ENCODE measurements around the gene GGT5. TPM values are rescaled to one million over a fixed set of nuclear protein-coding genes. Genes with fewer than 3 reads are reported as not detected.
"Not testable (repeated sequence)": the region's sequence is repeated elsewhere in the genome, so short reads cannot be mapped to it uniquely, and the experiment has no call there.

GGT5 gene
- 10 to 100 TPM; 26.3 to 38.9 (median 34.7) TPM for total RNA-seq

DNA sequence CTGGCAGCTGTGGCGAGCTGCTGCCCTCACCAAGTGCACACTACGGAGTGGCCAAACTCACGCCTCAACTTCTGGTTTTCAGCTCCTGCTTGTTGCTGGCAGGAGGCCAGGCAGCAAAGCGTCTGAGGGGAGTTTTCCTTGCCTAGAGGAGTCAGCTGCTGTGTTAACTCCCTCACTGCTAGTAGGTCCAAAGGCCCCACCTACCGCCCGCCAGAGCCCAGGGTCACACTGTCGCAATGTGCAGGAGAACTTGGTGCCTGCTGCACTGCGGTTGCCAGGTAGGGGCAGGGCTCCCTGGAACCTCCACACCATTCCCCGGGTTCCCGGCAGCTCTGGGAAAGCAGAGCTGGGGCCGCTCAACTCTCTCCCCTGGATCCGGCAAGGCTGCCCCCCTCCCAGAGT is at the start of gene GGT5:
Gene GGT5, minus strand, starts transcription at position 53 of the 402 bp plus-strand sequence. CDS start 357 bp downstream, outside the sequence.
- WGBS, 2 donors (ENCODE audit: low coverage in 1 of 2), result no CpG with 5 or more reads among the region's 12 CpGs
- not testable (repeated sequence) for H3K27me3 ChIP-seq, ATAC-seq, H3K9me3 ChIP-seq, H3K36me3 ChIP-seq
- peak; percentile 8 for TF ChIP-seq POLR2AphosphoS5 (IDR thresholded peaks at IDR 0.05)
- peak in 1 of 2 donors; percentile 19 for TF ChIP-seq POLR2A (IDR thresholded peaks at IDR 0.05)
- Histone ChIP-seq H3K4me3 (peak within 1 kb of the TSS in 1 of 2 donors; percentile 46), H3K4me1 (peaks cover 0 to 50% (median 23%) of the 10 kb centered on the region in 3 donors), H3K27ac (peak within 1 kb of the TSS; percentile 40 to 87 (median 80))

- ATAC-seq, H3K36me3 ChIP-seq, H3K4me3 ChIP-seq, H3K27me3 ChIP-seq, H3K9me3 ChIP-seq: not testable (repeated sequence)
- peaks cover 26 to 81% (median 28%) of the 10 kb centered on the region in 3 donors for H3K4me1 ChIP-seq
- peak overlapping the region; percentile 76 to 89 (median 85) for H3K27ac ChIP-seq
- WGBS, 2 donors (ENCODE audit: low coverage in 1 of 2), result no CpG with 5 or more reads among the region's 3 CpGs
Measured at GRCh38 chr22:24292202-24292830, 47.4 kb upstream of the GGT5 start.

DNA sequence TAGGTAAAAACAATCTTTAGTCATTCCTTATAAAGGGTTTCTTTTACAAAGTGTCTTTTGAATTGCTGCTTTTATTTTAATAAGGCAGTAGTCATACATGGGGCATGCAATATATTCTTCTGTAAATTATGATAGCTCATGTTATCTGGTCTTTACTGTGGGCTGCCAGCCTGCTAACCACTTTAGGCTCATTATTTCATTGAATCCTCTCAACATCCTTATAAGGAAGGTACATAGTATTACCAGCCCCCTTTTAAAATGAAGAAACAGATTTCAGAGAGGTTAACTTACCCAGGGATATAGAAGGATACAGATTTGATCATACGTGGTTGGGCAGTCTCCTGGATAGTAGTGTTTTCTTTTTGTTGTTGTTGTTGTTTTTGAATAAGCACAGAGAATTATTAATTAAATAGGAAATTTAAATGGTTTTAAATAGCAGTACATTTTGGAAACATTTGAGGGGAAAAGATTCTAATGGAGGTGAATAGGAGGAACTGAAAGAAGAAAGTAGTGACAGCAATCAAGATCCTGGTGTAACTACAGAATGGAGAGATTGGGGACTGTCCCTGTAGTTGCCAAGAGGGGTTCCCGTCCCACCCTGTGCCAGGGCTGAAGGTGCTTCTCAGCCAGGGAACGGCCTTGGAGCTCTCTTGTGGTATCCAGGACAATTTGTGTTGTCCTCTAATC is 46.8 kb upstream of the GGT5 start:
- no peak for TF ChIP-seq POLR2AphosphoS5 (IDR thresholded peaks at IDR 0.05)
- TF ChIP-seq CTCF (IDR thresholded peaks at IDR 0.05), result no peak
- no peak for TF ChIP-seq EP300 (IDR thresholded peaks at IDR 0.05)
- no peak for TF ChIP-seq POLR2A (IDR thresholded peaks at IDR 0.05)
- Histone ChIP-seq H3K4me1 (peaks cover 27 to 87% (median 28%) of the 10 kb centered on the region in 3 donors), H3K4me3 (no peak overlapping the region), H3K36me3 (no peaks in the 10 kb centered on the region), H3K9me3 (no peaks in the 10 kb centered on the region), H3K27ac (peak overlapping the region; percentile 76 to 89 (median 85)), H3K27me3 (no peaks in the 10 kb centered on the region)
- WGBS, 2 donors (ENCODE audit: low coverage in 1 of 2), result 61 to 73% methylated on average over 2 to 3 of the region's 3 CpGs
- no peak for ATAC-seq

DNA sequence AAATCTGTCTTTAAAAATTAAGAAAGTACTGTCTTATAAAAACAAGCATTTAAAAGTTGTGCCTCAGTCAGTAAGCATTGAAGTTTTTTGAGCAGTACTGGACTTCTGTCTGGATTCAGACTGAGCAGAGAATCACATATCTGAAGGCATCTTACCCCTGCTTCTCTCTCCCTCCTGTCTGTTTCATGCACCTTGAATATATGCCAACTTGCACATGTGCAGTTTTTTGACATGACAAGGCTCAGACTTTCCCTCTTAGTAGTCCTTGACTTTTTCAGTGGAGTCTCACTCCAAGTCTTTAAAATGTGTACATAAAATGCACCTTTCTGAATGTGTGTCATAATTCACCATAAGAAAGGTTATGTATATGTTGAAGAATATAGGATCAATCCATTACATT is 45.6 kb upstream of the GGT5 start:
- no peak for ATAC-seq
- Histone ChIP-seq H3K9me3 (no peaks in the 10 kb centered on the region), H3K27me3 (no peaks in the 10 kb centered on the region), H3K27ac (peak overlapping the region; percentile 83 to 89 (median 88)), H3K4me3 (no peak overlapping the region), H3K36me3 (no peaks in the 10 kb centered on the region), H3K4me1 (peaks cover 32 to 87% (median 35%) of the 10 kb centered on the region in 3 donors)
- TF ChIP-seq POLR2AphosphoS5 (IDR thresholded peaks at IDR 0.05) (no peak), EP300 (IDR thresholded peaks at IDR 0.05) (no peak), CTCF (IDR thresholded peaks at IDR 0.05) (no peak), POLR2A (IDR thresholded peaks at IDR 0.05) (no peak)

DNA sequence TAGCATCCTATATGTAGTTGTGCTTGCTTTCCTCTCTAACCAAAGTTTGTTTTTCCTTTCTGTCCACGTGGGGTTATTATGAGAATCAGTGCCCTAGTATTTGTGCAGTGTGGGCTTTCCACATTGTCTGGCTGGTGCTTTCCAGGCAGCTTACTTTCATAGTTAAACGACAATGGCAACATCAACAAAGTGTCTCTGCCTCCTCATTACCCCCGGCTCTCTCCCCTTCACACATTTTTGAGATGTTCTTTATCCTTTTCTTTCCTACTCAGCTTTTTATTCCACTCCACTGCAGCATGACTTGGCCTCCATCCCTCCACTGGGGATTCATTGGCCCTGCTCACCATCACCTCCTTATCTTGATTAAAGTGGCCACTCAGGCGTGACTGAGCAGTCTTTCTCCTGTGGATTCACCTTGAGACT is 44.9 kb upstream of the GGT5 start:
- no peak for ATAC-seq
- Histone ChIP-seq H3K36me3 (no peaks in the 10 kb centered on the region), H3K4me3 (no peak overlapping the region), H3K27me3 (no peaks in the 10 kb centered on the region), H3K4me1 (peaks cover 35 to 92% (median 40%) of the 10 kb centered on the region in 3 donors), H3K27ac (peak overlapping the region; percentile 83 to 89 (median 88)), H3K9me3 (no peaks in the 10 kb centered on the region)
- WGBS, 2 donors (ENCODE audit: low coverage in 1 of 2), result 0 to 6% methylated on average over 2 to 4 of the region's 4 CpGs
- TF ChIP-seq EP300 (IDR thresholded peaks at IDR 0.05) (no peak), CTCF (IDR thresholded peaks at IDR 0.05) (no peak), POLR2A (IDR thresholded peaks at IDR 0.05) (no peak), POLR2AphosphoS5 (IDR thresholded peaks at IDR 0.05) (no peak)

DNA sequence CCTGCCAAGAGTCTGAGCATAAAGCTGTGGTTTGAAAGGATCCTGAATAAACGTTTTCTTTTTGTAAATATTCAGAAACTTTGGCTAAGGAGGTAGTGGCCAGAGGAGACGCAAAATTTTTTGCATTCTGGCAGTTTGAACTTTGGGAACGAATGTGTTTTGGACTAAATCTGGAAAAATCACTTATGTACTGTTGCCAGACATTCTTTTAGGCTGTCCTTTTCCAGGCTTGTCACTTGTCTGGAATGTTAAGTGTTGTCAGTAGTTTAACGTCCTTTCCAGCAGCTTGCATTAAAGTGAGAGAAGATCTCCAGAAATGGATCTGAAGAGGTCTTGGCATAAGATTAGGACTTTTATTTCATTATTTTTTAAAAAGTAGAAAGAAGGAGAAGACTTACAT is 44.2 kb upstream of the GGT5 start:
- ATAC-seq, result peak; percentile 84
- WGBS, 2 donors (ENCODE audit: low coverage in 1 of 2), result 0 to 14% methylated on average over 4 of the region's 4 CpGs
- no peak overlapping the region for H3K4me3 ChIP-seq

GRCh38 chr22:24287801-24288200 is 42.9 kb upstream of the GGT5 start:
- not testable (repeated sequence) for H3K36me3 ChIP-seq, ATAC-seq, H3K27me3 ChIP-seq, H3K4me3 ChIP-seq, H3K9me3 ChIP-seq
- peak overlapping the region; percentile 71 to 88 (median 85) for H3K27ac ChIP-seq
- peaks cover 35 to 88% (median 36%) of the 10 kb centered on the region in 3 donors for H3K4me1 ChIP-seq
- WGBS, 2 donors (ENCODE audit: low coverage in 1 of 2), result 11 to 29% methylated on average over 3 to 4 of the region's 6 CpGs

More for the DNA sequence above, 44.2 kb upstream of the GGT5 start:
- no peaks in the 10 kb centered on the region for H3K27me3 ChIP-seq
- no peaks in the 10 kb centered on the region for H3K9me3 ChIP-seq
- TF ChIP-seq POLR2A (IDR thresholded peaks at IDR 0.05), result no peak
- TF ChIP-seq POLR2AphosphoS5 (IDR thresholded peaks at IDR 0.05), result peak; percentile 90
- TF ChIP-seq CTCF (IDR thresholded peaks at IDR 0.05), result no peak
- TF ChIP-seq EP300 (IDR thresholded peaks at IDR 0.05), result no peak
- H3K36me3 ChIP-seq, result no peaks in the 10 kb centered on the region
- peak overlapping the region; percentile 83 to 89 (median 88) for H3K27ac ChIP-seq
- H3K4me1 ChIP-seq, result peaks cover 35 to 92% (median 36%) of the 10 kb centered on the region in 3 donors

DNA sequence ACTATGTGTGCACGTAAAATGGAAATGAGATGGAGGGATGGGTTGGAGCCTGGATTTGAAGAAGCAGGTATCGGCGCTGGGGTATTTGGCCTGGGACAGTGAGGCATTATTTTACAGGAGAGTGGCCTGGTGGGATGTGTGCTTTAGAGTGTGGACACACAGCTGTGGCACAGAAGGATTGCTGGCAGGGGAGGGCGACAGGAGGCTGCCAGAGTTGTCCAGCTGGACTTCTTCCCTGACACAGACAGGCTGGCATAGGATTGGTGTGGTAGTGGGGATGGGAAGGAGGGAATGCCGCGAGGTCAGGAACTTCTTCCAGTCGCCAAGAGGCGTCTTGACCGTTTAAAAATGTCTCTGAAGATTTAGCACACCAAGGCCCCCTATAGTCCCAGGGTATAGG is 42.3 kb upstream of the GGT5 start:
- H3K27ac ChIP-seq, result peak overlapping the region; percentile 40 to 87 (median 77)
- not testable (repeated sequence) for H3K36me3 ChIP-seq, H3K4me3 ChIP-seq, H3K9me3 ChIP-seq, ATAC-seq, H3K27me3 ChIP-seq
- peaks cover 35 to 85% (median 36%) of the 10 kb centered on the region in 3 donors for H3K4me1 ChIP-seq
- WGBS, 2 donors (ENCODE audit: low coverage in 1 of 2), result 69 to 86% methylated on average over 1 to 2 of the region's 9 CpGs
